Fibroblast of skin of scalp (primary cell): ENCODE data around the gene MRPS35.
"Not testable (repeated sequence)": the region's sequence is repeated elsewhere in the genome, so short reads cannot be mapped to it uniquely, and the experiment has no call there.

Experiments
- DNase-seq: peaks from one replicate; pipeline ENCODE4 v3.0.0-alpha.2; 2013

The MRPS35 gene

GRCh38 chr12:27709212-27709931, 1.3 kb upstream of the MRPS35 start:
- DNase-seq: no peak

DNA sequence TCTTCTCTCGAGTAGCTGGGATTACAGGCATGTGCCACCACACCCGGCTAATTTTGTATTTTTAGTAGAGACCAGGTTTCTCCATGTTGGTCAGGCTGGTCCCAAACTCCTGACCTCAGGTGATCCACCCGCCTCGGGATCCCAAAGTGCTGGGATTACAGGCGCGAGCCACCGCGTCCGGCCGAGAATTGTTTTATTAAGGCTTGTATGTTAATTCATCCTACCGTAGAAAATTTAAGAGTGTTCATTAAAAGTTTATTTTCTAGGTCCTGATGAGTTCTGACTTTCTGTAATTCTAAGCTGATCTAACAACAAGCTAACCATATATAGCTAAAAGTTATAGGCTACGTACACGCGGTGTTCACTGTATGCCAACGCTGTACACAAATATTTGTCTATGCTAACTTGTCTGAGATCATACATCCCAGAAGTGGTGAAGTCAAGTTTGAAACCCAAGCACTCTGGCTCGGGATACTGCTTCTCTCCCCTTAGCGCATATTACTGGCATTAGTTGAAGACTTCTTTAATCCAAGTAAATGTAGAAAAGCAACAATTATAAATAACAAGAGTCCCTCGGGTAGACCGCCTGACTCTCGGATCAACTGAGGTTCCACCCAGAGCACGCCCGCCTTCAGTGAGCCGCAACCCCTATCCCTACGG, 570 bp upstream of the MRPS35 start:
- DNase-seq: peak; percentile 68

GRCh38 chr12:27711317-27711682, 668 bp downstream of the MRPS35 start:
- no peak for DNase-seq

GRCh38 chr12:27711967-27712366, 1.3 kb downstream of the MRPS35 start:
- no peak for DNase-seq

DNA sequence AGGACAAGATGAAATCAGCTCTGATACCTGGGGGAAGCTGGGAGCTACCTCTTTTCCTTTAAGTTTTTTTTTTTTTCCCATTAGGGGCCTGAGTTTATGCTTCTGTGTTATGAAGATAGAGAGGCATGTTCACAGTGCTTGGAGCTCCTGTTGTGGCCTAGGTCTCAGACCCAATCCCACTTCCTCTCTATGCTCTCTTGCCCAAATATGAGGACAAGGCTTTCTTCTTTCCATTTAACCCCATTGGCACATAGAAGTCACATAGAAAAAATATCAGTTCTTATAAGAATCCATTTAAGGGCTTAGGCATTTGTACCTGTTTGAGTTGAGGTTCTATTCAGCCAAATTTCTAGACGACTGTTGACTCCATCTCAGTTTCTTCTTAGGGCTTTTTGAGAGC, 12.6 kb downstream of the MRPS35 start:
- no peak for DNase-seq

DNA sequence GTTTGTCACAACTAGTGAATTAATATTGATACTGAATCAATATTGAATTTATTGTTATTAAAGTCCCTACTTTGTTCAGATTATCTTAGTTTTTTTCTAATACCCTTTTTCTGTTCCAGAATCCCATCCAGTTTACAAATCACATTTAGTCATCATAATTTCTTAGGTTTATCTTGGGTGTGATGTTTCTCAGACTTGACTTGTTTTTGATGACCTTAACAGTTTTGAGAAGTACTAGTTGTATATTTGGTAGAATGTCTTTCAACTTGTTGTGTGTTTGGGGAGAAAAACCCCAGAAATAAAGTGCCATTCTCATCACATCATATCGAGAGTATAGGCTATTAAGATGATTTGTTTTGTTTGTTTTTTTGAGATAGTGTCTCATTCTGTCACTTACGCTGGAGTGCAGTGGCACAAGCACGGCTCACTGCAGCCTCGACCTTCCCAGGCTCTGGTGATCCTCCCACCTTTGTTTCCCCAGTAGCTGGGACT, 19.5 kb downstream of the MRPS35 start:
- DNase-seq: no peak

- DNase-seq: no peak
These were observed 21.6 kb downstream of the MRPS35 start for GRCh38 chr12:27732281-27732680.

DNA sequence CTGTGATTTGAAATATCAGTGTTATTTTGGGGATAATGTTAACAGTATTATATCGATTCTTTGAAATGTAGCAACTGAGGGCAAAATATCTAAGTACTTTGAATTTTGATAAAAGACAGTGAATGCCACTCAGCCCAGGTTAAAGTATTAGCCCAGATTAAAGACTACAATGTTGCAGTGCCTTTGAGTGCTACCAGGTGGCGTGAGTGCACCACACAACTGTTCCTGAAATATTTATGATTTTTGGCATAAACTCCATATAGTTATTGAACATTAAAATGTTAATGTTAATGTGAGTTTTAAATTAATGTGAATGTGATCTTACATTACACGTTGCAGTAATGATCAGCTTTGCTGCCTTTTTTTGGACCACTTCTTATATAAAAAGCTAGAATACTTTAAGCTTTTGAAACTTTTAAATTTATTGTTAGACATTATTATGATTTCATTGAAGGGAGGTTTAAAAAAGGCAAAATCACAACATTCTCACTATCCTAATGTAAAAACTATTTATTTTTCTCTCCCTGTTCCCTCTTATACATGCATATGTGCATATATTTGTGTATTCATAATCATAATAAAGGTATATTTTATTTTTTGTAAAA, 22.5 kb downstream of the MRPS35 start:
- peak; percentile 45 for DNase-seq

- DNase-seq: no peak
These were observed 23.2 kb downstream of the MRPS35 start for GRCh38 chr12:27733791-27734190.

DNA sequence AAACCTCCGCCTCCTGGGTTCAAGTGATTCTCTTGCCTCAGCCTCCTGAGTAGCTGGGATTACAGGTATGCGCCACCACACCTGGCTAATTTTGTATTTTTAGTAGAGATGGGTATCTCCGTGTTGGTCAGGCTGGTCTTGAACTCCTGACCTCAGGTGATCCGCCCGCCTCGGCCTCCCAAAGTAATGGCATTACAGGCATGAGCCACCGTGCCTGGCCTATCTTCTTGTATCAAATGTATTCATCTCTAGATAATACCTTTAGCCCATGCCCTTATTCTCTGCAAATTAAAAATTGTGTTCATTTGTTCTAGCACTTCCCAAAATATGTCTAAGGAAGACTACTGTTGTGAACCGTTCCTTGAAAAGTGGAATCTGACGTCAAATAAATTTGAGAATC, 23.7 kb downstream of the MRPS35 start:
- not testable (repeated sequence) for DNase-seq

GRCh38 chr12:27743601-27744000, 33.0 kb downstream of the MRPS35 start:
- DNase-seq: no peak

DNA sequence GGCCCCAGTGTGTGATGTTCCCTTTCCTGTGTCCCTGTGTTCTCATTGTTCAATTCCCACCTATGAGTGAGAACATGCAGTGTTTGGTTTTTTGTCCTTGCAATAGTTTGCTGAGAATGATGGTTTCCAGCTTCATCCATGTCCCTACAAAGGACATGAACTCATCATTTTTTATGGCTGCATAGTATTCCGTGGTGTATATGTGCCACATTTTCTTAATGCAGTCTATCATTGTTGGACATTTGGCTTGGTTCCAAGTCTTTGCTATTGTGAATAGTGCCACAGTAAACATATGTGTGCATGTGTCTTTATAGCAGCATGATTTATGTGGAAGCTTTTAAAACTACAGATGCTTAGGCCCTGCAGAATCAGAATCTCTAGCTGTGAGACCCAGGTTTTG, 35.1 kb downstream of the MRPS35 start:
- DNase-seq: not testable (repeated sequence)

GRCh38 chr12:27747111-27747820, 36.6 kb downstream of the MRPS35 start:
- no peak for DNase-seq

DNA sequence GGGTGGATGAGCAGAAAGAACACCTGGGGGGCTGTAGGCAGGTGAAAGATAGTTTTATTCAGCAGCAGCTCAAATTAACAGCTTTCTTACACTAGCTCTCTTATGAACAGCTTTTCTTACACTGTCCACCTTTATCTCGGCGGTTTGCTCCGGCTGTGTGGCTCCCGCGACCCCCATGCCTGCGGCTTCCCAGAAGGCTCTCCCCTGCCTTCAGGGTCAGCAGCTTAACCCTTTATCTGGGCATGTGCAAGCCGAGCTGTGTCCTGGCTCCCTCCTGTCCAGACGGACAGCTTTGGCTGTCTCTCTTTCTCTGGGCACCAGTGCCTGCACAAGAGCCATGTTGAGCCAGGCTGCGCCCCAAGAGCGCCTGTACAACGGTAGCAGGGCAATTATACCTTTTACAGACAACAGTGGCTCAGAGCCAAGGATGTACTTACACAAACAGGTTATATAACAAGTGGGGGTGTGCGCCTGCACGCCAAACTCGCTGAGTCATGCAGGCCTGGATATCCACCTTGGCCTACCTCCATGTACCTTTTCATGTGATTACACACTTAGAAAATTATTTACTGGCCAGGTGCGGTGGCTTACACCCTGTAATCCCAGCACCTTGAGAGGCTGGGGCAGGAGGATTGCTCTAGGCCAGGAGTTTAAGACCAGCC, 40.9 kb downstream of the MRPS35 start:
- no peak for DNase-seq

GRCh38 chr12:27754795-27755194, 44.2 kb downstream of the MRPS35 start:
- DNase-seq: no peak

DNA sequence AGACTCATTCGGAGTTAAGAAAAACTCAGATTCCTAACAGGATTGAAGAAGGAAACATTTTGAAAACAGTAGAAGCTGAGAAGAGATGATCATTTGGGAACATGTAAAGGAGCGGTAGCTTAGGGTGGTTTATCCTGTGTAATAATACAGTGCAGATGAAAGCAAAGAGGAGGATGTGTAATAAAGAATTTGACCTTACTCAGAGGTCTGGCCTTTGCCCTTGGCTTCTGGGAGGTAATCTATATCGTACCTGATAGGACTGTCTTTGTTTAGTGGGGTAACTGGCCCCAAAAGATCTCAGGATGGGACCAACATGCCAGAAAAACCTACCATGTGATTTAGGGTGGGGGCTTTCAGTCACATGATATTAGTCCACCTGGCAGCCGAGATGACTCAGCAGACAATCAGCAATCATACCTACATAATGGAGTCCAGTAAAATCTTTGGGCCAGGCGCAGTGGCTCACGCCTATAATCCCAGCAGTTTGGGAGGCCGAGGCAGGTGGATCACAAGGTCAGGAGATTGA, 46.1 kb downstream of the MRPS35 start:
- no peak for DNase-seq

GRCh38 chr12:27762757-27763156, 52.1 kb downstream of the MRPS35 start:
- no peak for DNase-seq

DNA sequence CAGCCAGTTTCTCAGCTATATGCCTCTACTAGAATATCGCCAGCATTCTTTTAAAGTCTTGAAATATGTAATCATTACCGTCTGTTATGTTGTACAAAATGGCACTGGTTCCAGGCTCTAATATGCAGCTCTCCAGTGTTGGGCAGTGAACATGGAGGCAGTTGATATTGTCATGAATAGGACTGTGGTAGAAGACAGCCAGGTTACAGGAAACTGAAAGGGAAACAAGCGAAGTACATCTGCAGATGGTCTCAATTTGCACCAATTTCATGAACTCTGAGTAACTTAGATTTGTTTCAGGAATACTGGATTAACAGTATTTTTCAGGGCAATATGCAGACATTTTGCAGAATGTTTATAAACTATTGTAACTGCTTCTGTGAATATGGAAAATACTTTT, 56.0 kb downstream of the MRPS35 start:
- no peak for DNase-seq

DNA sequence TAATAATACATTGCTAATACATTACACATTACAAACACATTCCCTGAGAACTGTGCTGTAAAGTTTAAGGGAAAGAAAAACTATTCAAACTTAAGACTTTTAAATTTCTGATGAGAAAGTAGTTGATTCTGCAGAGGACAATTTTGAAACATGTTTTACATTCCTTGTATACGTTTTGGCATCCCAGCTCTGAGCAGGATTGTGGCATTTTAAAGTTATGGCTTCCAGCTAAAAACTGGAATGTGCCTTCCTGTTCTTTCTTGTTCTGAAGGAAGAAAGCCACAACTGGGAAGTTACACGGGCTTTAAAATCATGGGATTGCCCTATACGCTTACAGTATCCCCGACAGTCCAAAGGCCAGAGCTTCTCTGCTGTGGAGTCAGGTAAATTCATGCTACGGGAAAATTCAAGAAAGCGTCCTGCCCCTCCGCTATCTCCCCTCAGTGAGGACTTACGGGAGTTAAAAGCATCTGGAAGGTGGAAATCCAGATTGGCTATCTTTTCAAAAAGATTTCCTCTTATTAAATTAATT, 58.6 kb downstream of the MRPS35 start:
- peak; percentile 23 for DNase-seq

GRCh38 chr12:27771481-27772327, 61.1 kb downstream of the MRPS35 start:
- DNase-seq: no peak
